Stomach (tissue), 4 donors: ENCODE results near the gene ZNF165.
"Not testable (repeated sequence)": the region's sequence is repeated elsewhere in the genome, so short reads cannot be mapped to it uniquely, and the experiment has no call there.

Experiments used
- CTCF ChIP-seq, 7 experiments: fragments of 450-650 bp in 4 of 7; fragments of 200-600 bp in 3 of 7; sonication (generic) in 3 of 7; IDR thresholded peaks; one replicate each; pipeline ENCODE4 v1.5.1; 2016 to 2019; ENCODE audit warnings: antibody characterized with exemption in 7 of 7, control low read depth in 2 of 7, mild to moderate bottlenecking in 1 of 7
- POLR2AphosphoS5 ChIP-seq, 3 donors: sonication (generic); formaldehyde crosslinking; IDR thresholded peaks; one replicate each; pipeline ENCODE4 v1.6.1; 2016; ENCODE audit warnings: antibody characterized with exemption in 3 of 3

GRCh38 chr6:28102699-28103098 is 22.3 kb downstream of the ZNF165 start:
- not testable (repeated sequence) for TF ChIP-seq CTCF, POLR2AphosphoS5 (IDR thresholded peaks at IDR 0.05)
